DOHH2 (cell line): ENCODE results near the gene DPP4.

Experiments
- CTCF ChIP-seq: fragments of 200-600 bp; sonication (generic); IDR thresholded peaks from one replicate; pipeline ENCODE4 v1.5.1; 2014; ENCODE audit warnings: antibody characterized with exemption, mild to moderate bottlenecking, low read depth, low read length; ENCODE audit not compliant: poor library complexity, severe bottlenecking
- EZH2phosphoT487 ChIP-seq: fragments of 200-600 bp; sonication (generic); IDR thresholded peaks from 2 replicates; pipeline ENCODE4 v1.6.1; 2017; ENCODE audit warnings: borderline replicate concordance, mild to moderate bottlenecking, antibody characterized with exemption, low read length, moderate library complexity, mixed read lengths

DNA sequence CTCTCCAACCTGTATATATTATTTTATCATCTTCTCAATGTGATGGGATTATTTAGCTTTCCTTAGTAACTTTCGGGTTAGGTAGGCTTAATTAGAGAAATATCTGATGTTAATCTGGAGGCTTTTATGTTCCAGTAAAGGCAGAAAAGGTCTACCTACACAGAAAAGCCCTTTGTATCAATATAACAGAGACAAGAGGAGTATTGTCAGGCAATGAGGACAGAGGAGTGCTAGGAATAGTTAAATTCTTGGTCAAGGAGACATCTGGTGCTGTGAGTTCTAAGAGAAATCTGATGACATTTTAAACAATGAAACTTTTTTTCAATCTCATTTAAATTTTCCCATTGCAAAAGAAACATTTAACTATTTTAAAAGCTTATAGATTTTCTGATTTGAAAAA is 36.1 kb downstream of the DPP4 start:
- no peak for TF ChIP-seq CTCF
- no peak for TF ChIP-seq EZH2phosphoT487
